ENCODE measurements around the gene TRHDE.

DNA sequence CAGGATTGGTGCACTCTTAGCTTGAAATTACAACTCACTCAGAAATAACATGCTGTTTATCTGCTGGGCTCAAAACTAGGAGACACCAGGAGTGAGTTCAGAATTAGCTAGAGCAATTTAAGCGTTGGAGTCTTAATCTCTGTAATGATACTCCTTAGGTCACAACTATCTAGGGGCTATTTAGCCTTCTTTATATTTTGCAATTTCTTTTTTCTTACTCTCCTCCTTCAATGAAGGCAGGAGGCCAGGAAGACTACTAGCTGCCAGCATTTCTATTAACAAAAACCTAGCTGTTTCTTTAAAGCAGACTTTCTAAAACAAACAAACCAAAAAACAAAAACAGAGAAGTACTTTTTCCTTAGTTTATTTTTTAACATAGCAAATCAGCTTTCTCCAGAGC is 226.2 kb downstream of the TRHDE start:
- TF ChIP-seq, protein P1, sequence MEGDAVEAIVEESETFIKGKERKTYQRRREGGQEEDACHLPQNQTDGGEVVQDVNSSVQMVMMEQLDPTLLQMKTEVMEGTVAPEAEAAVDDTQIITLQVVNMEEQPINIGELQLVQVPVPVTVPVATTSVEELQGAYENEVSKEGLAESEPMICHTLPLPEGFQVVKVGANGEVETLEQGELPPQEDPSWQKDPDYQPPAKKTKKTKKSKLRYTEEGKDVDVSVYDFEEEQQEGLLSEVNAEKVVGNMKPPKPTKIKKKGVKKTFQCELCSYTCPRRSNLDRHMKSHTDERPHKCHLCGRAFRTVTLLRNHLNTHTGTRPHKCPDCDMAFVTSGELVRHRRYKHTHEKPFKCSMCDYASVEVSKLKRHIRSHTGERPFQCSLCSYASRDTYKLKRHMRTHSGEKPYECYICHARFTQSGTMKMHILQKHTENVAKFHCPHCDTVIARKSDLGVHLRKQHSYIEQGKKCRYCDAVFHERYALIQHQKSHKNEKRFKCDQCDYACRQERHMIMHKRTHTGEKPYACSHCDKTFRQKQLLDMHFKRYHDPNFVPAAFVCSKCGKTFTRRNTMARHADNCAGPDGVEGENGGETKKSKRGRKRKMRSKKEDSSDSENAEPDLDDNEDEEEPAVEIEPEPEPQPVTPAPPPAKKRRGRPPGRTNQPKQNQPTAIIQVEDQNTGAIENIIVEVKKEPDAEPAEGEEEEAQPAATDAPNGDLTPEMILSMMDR (IDR thresholded peaks at IDR 0.05; ENCODE audit: low read depth, low read length): no peak
- no peak for TF ChIP-seq EZH2phosphoT487 (IDR thresholded peaks at IDR 0.05; ENCODE audit: low read depth)
